Measurements from ENCODE around the gene CHD8.
"Not testable (repeated sequence)": the region's sequence is repeated elsewhere in the genome, so short reads cannot be mapped to it uniquely, and the experiment has no call there.

The CHD8 gene

GRCh38 chr14:21455912-21456667 is at the start of gene CHD8:
TSS of gene CHD8 (minus strand) at chr14:21456123. CDS start at chr14:21431643, 24,480 bp downstream.
- peak; percentile 100 for DNase-seq

- no peak for DNase-seq
Measured at GRCh38 chr14:21505012-21505553, 49.2 kb upstream of the CHD8 start.

- DNase-seq: no peak
Measured at GRCh38 chr14:21503376-21503775, 47.5 kb upstream of the CHD8 start.

- DNase-seq: no peak
Measured at GRCh38 chr14:21501568-21501967, 45.6 kb upstream of the CHD8 start.

- no peak for DNase-seq
Measured at GRCh38 chr14:21498540-21499526, 42.9 kb upstream of the CHD8 start.

- DNase-seq: no peak
Measured at GRCh38 chr14:21496453-21496852, 40.5 kb upstream of the CHD8 start.

- DNase-seq: no peak
Measured at GRCh38 chr14:21494902-21495762, 39.2 kb upstream of the CHD8 start.

GRCh38 chr14:21486640-21487087 is 30.7 kb upstream of the CHD8 start:
- no peak for DNase-seq

- DNase-seq: peak; percentile 99
Measured at GRCh38 chr14:21476925-21477681, 21.2 kb upstream of the CHD8 start, which contains the start of the genes RAB2B and TOX4. TSS of gene RAB2B (minus strand) at chr14:21476959. CDS start at chr14:21476872, 87 bp downstream. TSS of gene TOX4 (plus strand) at chr14:21477195. CDS start at chr14:21477279, 84 bp downstream.

- DNase-seq: no peak
Measured at GRCh38 chr14:21476523-21476924, 20.6 kb upstream of the CHD8 start.

GRCh38 chr14:21475767-21476522 is 20.0 kb upstream of the CHD8 start:
- DNase-seq: no peak

GRCh38 chr14:21467616-21468015 is 11.7 kb upstream of the CHD8 start:
- DNase-seq: no peak

- DNase-seq: no peak
Measured at GRCh38 chr14:21455592-21455911, 371 bp downstream of the CHD8 start.

- no peak for DNase-seq
Measured at GRCh38 chr14:21454843-21455544, 929 bp downstream of the CHD8 start.

GRCh38 chr14:21449899-21450216 is 6.1 kb downstream of the CHD8 start:
- no peak for DNase-seq

GRCh38 chr14:21442657-21443056 is 13.3 kb downstream of the CHD8 start:
- not testable (repeated sequence) for DNase-seq

GRCh38 chr14:21440859-21441258 is 15.1 kb downstream of the CHD8 start:
- no peak for DNase-seq

- DNase-seq: peak; percentile 100
Measured at GRCh38 chr14:21437063-21437901, 18.6 kb downstream of the CHD8 start.

- DNase-seq: no peak
Measured at GRCh38 chr14:21436567-21437062, 19.3 kb downstream of the CHD8 start.
